K562 (cell line): Measurements from ENCODE around the gene SYNJ2. TPM values are rescaled to one million over a fixed set of nuclear protein-coding genes. Genes with fewer than 3 reads are reported as not detected.

ENCODE experiments used
- ATAC-seq: fragments of 200-7000 bp; cut with Tn5 transposase; 3 replicates; pipeline ENCODE4 v1.9.1; 2020; ENCODE audit warnings: moderate library complexity
- BruUV-seq: library from RNA; stranded (reverse); fragments of 400-500 nt; replicated peaks from 2 replicates; lab custom pipeline; 2021; lab: Mats Ljungman, UMichigan
- CTCF ChIA-PET: fragments of 300-600 bp; formaldehyde crosslinking; extraction: SDS; loops from one replicate; lab custom pipeline; 2021; ENCODE audit warnings: low intra/inter-chr PET ratio; lab: Yijun Ruan, JAX
- POLR2A ChIA-PET: fragments of 300-600, 350-650 bp; sonication (Branson Sonifier 250); formaldehyde crosslinking; extraction: SDS; loops from one replicate; lab custom pipeline; 2021; ENCODE audit warnings: antibody characterized with exemption, inconsistent platforms; lab: Yijun Ruan, JAX
- DNase-seq, 4 experiments: peaks; one replicate each; pipeline versions ENCODE4 v3.0.0 to v3.0.0-alpha.2; 2011 to 2018; ENCODE audit warnings: low spot score in 3 of 4, mixed read lengths in 3 of 4; ENCODE audit errors: extremely low read depth in 1 of 4
- FAIRE-seq: peaks from 2 replicates; lab custom pipeline; 2011; peaks lifted over from hg19 to GRCh38; lab: Jason Lieb, UNC
- H2AFZ ChIP-seq: 2 replicates; pipeline ENCODE4 v1.6.0; 2011; ENCODE audit warnings: low read depth, low read length, control low read depth, inconsistent platforms
- H3K27ac ChIP-seq: fragments of 200-600 bp; 3 replicates; pipeline ENCODE4 v1.8.0; 2011; ENCODE audit warnings: low read depth, mild to moderate bottlenecking, control low read depth, inconsistent platforms, low read length, moderate library complexity, mixed read lengths; ENCODE audit errors: extremely low read depth
- H3K27me3 ChIP-seq, 2 experiments: fragments of 300-600 bp in 1 of 2; 2 replicates in 1 of 2; 3 replicates in 1 of 2; pipeline versions ENCODE4 v1.6.0 to v1.8.0; 2011; ENCODE audit warnings: inconsistent platforms in 2 of 2, low read length in 2 of 2, mild to moderate bottlenecking in 1 of 2, mixed read lengths in 1 of 2, moderate library complexity in 1 of 2; ENCODE audit not compliant: control insufficient read depth in 2 of 2, insufficient read depth in 2 of 2
- H3K36me3 ChIP-seq: fragments of 300-600 bp; 3 replicates; pipeline ENCODE4 v1.8.0; 2011; ENCODE audit warnings: mild to moderate bottlenecking, low read length, inconsistent platforms; ENCODE audit not compliant: control insufficient read depth, insufficient read depth
- H3K4me1 ChIP-seq, 2 experiments: fragments of 200-600 bp in 1 of 2; replicated peaks in 1 of 2; 2 replicates in 1 of 2; 3 replicates in 1 of 2; pipeline versions ENCODE4 v1.5.1 to v1.8.0; 2011; ENCODE audit warnings: inconsistent platforms in 2 of 2, low read length in 2 of 2, mild to moderate bottlenecking in 1 of 2, mixed read lengths in 1 of 2, moderate library complexity in 1 of 2; ENCODE audit not compliant: control insufficient read depth in 2 of 2, insufficient read depth in 2 of 2
- H3K4me2 ChIP-seq: 2 replicates; pipeline ENCODE4 v1.6.1; 2011; ENCODE audit warnings: low read length, control low read depth, inconsistent platforms, mixed read lengths; ENCODE audit not compliant: insufficient read depth
- H3K4me3 ChIP-seq: fragments of 200-600 bp; sonication (generic), shearing (Covaris generic); 2 replicates; pipeline ENCODE4 v1.5.1; 2016; ENCODE audit warnings: control low read depth, inconsistent platforms
- H3K79me2 ChIP-seq: fragments of 200-600 bp; 3 replicates; pipeline ENCODE4 v1.8.0; 2011; ENCODE audit warnings: low read length, inconsistent platforms; ENCODE audit not compliant: control insufficient read depth, insufficient read depth
- H3K9ac ChIP-seq, 2 experiments: 2 replicates each; pipeline versions ENCODE4 v1.6.0 to v1.6.1; 2011; ENCODE audit warnings: low read depth in 2 of 2, low read length in 2 of 2, control low read depth in 1 of 2, inconsistent platforms in 1 of 2, mild to moderate bottlenecking in 1 of 2, mixed read lengths in 1 of 2; ENCODE audit not compliant: insufficient read depth in 1 of 2
- H3K9me1 ChIP-seq: one replicate; pipeline ENCODE4 v1.6.0; 2011; ENCODE audit warnings: inconsistent platforms, mild to moderate bottlenecking, low read length, moderate library complexity; ENCODE audit not compliant: control insufficient read depth, insufficient read depth
- H3K9me3 ChIP-seq: replicated peaks from 2 replicates; pipeline ENCODE4 v1.5.1; 2011; ENCODE audit warnings: low read depth, low read length, inconsistent platforms; ENCODE audit not compliant: control insufficient read depth, insufficient read depth
- H4K20me1 ChIP-seq: replicated peaks from 2 replicates; pipeline ENCODE4 v1.6.1; 2011; ENCODE audit warnings: low read length, inconsistent platforms, mixed read lengths; ENCODE audit not compliant: control insufficient read depth, insufficient read depth
- CBFA2T2 ChIP-seq: fragments of 450-650 bp; conservative IDR thresholded peaks from 2 replicates; pipeline ENCODE4 v1.6.1; 2017; ENCODE audit warnings: mild to moderate bottlenecking
- CBFA2T3 ChIP-seq: fragments of 450-650 bp; IDR thresholded peaks from 2 replicates; pipeline ENCODE4 v1.6.1; 2017
- CREM ChIP-seq: IDR thresholded peaks from 2 replicates; pipeline ENCODE4 v1.6.1; 2014; ENCODE audit warnings: antibody characterized with exemption, low read depth
- EGR1 ChIP-seq: fragments of 450-650 bp; conservative IDR thresholded peaks from 2 replicates; pipeline ENCODE4 v1.6.1; 2017; ENCODE audit warnings: mild to moderate bottlenecking
- EP300 ChIP-seq: IDR thresholded peaks from 2 replicates; pipeline ENCODE4 v1.6.1; 2012; ENCODE audit warnings: low read length, improper control_type of control experiment
- MBD2 ChIP-seq: sonication (generic); IDR thresholded peaks from 2 replicates; pipeline ENCODE4 v1.6.1; 2016; ENCODE audit warnings: low read depth, borderline replicate concordance
- NCOR1 ChIP-seq: fragments of 450-650 bp; IDR thresholded peaks from 2 replicates; pipeline ENCODE4 v1.6.1; 2016; ENCODE audit warnings: mild to moderate bottlenecking, moderate library complexity
- NRF1 ChIP-seq, 2 experiments: fragments of 450-650 bp; IDR thresholded peaks in 1 of 2; conservative IDR thresholded peaks in 1 of 2; 2 replicates each; pipeline ENCODE4 v1.6.1; 2014; ENCODE audit warnings: mild to moderate bottlenecking in 2 of 2
- POLR2AphosphoS5 ChIP-seq: IDR thresholded peaks from 2 replicates; pipeline ENCODE4 v1.6.1; 2011; ENCODE audit warnings: mild to moderate bottlenecking, low read depth, low read length, moderate library complexity; ENCODE audit not compliant: control insufficient read depth, insufficient read depth
- PTRF ChIP-seq: fragments of 450-650 bp; IDR thresholded peaks from 2 replicates; pipeline ENCODE4 v1.6.1; 2016; ENCODE audit warnings: mild to moderate bottlenecking, missing genetic modification characterization, missing compliant biosample characterization
- TCF3 ChIP-seq: sonication (generic); formaldehyde crosslinking; IDR thresholded peaks from 2 replicates; pipeline ENCODE4 v1.4.0; 2020; ENCODE audit warnings: mild to moderate bottlenecking, missing genetic modification reagents
- TCF7 ChIP-seq: sonication (generic); IDR thresholded peaks from 2 replicates; pipeline ENCODE4 v1.6.1; 2016; ENCODE audit warnings: antibody characterized with exemption, borderline replicate concordance
- VEZF1 ChIP-seq: fragments of 200-800 bp; sonication (Bioruptor generic); IDR thresholded peaks from 2 replicates; pipeline ENCODE4 v1.6.1; 2017; ENCODE audit warnings: missing genetic modification characterization, missing compliant biosample characterization
- ZBTB7A ChIP-seq: IDR thresholded peaks from 2 replicates; pipeline ENCODE4 v1.6.1; 2011; ENCODE audit warnings: low read depth, mild to moderate bottlenecking, low read length, moderate library complexity, borderline replicate concordance; ENCODE audit not compliant: control insufficient read depth
- ZNF717 ChIP-seq: fragments of 250-450 bp; sonication (Bioruptor Pico); IDR thresholded peaks from 2 replicates; pipeline ENCODE4 v1.5.0; 2021
- WGBS: fragments of 100-300 bp; shearing (Covaris generic); methylation state at CpG from one replicate; pipeline ENCODE4 v1.1.6; 2016; ENCODE audit warnings: low coverage, mixed read lengths; ENCODE audit not compliant: insufficient coverage; ENCODE audit errors: missing lambda C conversion rate; 5-methylcytosine and 5-hydroxymethylcytosine counted together
- in situ Hi-C: fragments of 300-500 bp; cut with MboI; formaldehyde crosslinking; loops from 4 replicates; pipeline ENCODE4 v1.15.0; 2018; ENCODE audit warnings: inconsistent platforms, mixed read lengths
- intact Hi-C: fragments of 100-400 bp; cut with micrococcal nuclease; formaldehyde crosslinking; loops from 2 replicates; pipeline ENCODE4 v1.14.2; 2022
- polyA plus RNA-seq, 8 experiments: library from polyadenylated mRNA; depleted of rRNA in 4 of 8; stranded (reverse) in 5 of 8; unstranded in 3 of 8; fragments of >200 nt; fragmentation: Nextera tagmentation in 2 of 8; fragmentation: Illumina TruSeq in 1 of 8; extraction: Ambion mirVana in 2 of 8; extraction: Trizol in 1 of 8; gene quantifications; 2 replicates each; pipeline versions ENCODE4 v1.2.1 to v1.2.3, GENCODE V29; 2011 to 2014; ENCODE audit warnings: inconsistent platforms in 1 of 8, missing spikeins in 1 of 8
- total RNA-seq, 7 experiments: library from RNA; depleted of rRNA in 6 of 7; stranded (reverse); fragments of >200 nt in 6 of 7; fragmentation: Illumina TruSeq in 2 of 7; extraction: Trizol in 2 of 7; gene quantifications; 2 replicates each; pipeline versions ENCODE4 v1.2.1 to v1.2.3, GENCODE V29; 2011 to 2021; ENCODE audit warnings: low replicate concordance in 1 of 7

Gene SYNJ2
- total and polyA plus RNA-seq, 9 of the 15 experiments (the other 6 are each of a cell fraction or from before 2014, with no cell fraction given), result 3.0 to 27.7 (median 17.8) TPM

GRCh38 chr6:157996918-157997702, 15.4 kb downstream of the SYNJ2 start:
- Histone ChIP-seq H3K9ac (no peak overlapping the region; a peak in 1 of 4 replicates), H3K27me3 (no peaks in the 10 kb centered on the region), H3K4me2 (peak overlapping the region; percentile 22), H3K9me1 (peaks cover 9% of the 10 kb centered on the region), H3K27ac (no peak overlapping the region), H4K20me1 (peaks cover 10% of the 10 kb centered on the region), H2AFZ (no peak overlapping the region), H3K9me3 (no peaks in the 10 kb centered on the region), H3K36me3 (peaks cover 7% of the 10 kb centered on the region; the same call in 1 of the 3 replicates), H3K4me3 (no peak overlapping the region), H3K4me1 (peaks cover 16 to 26% of the 10 kb centered on the region in 2 experiments), H3K79me2 (peaks cover 51% of the 10 kb centered on the region)
- intact Hi-C loops (no loop called here), in situ Hi-C loops (no loop called here)
- CTCF ChIA-PET, result no interaction called here
- BruUV-seq, result no TSS peak
- WGBS, result 55% methylated on average over 15 of the region's 15 CpGs
- ATAC-seq (peak; percentile 4; the same call in 2 of the 3 replicates), FAIRE-seq (peak; percentile 37), DNase-seq (peak; percentile 61 to 78 (median 70))
- no peak for TF ChIP-seq ZNF717
- TF ChIP-seq CBFA2T3, result peak; percentile 67
- TF ChIP-seq EP300, result peak; percentile 4; the same call in 1 of the 2 replicates
- TF ChIP-seq PTRF, result no peak
- peak; percentile 87 for TF ChIP-seq ZBTB7A
- peak; percentile 32; the same call in 1 of the 2 replicates for TF ChIP-seq MBD2
- TF ChIP-seq TCF7, result 0 out of 2 replicates have a peak, but pooled peaks have one; percentile 52
- peak; percentile 36; the same call in 1 of the 2 replicates for TF ChIP-seq POLR2AphosphoS5
- peak; percentile 35; the same call in 1 of the 2 replicates for TF ChIP-seq CBFA2T2
- no peak for TF ChIP-seq NRF1 (conservative IDR thresholded peaks at IDR 0.05 in 1 of 2, IDR thresholded peaks at IDR 0.05 in 1 of 2)
- TF ChIP-seq EGR1, result peak; percentile 87
- TF ChIP-seq TCF3 (CRISPR knock-in tag), result peak; percentile 31; the same call in 1 of the 2 replicates
- TF ChIP-seq CREM, result 0 out of 2 replicates have a peak, but pooled peaks have one; percentile 21
- TF ChIP-seq VEZF1 (CRISPR knock-in tag), result peak; percentile 53; the same call in 1 of the 2 replicates
- TF ChIP-seq NCOR1, result peak; percentile 27; the same call in 1 of the 2 replicates
- POLR2A ChIA-PET, result interaction anchor here (0.6 to 2.2 kb wide), 6 partner anchors 10 to 74 kb away, joined by 3 to 7 read pairs (median 3); no protein-coding TSS in a partner anchor
